SHP77 (cell line): ENCODE measurements around the gene ASB6.
"Not testable (repeated sequence)": the region's sequence is repeated elsewhere in the genome, so short reads cannot be mapped to it uniquely, and the experiment has no call there.

Experiments used
- DNase-seq, 2 experiments: peaks; one replicate each; lab custom pipeline; 2025; lab: John Stamatoyannopoulos, UW

The ASB6 gene

DNA sequence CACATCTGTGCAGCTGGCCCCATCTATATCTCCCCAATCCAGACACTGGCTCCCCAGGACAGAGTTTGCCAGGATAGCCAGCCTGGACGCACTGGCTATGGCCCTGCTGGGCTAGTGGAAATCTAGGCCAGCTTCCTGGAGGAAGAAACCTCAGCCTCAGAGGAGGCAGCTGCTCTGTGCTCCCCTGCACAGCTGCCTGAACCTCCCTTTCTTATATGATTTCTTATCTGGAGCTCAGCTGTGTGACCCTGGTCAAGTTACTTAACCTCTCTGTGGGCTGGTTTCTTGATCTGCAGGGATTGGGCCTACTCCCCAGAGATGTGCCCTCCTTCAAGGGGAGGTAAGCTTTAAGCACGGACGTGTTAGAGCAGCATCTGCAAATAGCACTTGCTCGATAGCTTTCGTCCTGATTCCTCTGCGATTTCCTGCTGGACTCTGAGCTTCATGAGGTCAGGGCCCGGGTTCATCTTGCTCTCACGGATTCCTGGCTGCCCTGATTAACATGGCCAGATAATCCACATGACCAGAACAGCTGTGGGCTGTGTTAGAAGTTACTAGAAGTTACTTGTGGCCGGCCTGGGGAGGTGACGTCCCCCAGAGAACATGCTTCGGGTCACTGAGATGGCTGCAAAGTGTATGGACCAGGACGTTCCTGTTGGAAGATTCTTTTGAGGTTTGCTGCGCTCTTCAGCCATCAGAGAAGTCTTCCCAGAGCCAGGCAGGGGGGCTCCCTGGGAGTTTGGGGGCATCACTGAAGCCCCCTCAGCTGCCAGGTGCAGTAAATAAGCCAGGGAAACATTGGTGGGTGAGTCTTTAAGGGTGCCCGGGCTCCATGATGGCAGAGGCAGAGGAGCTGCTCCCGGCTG is 35.6 kb downstream of the ASB6 start:
- DNase-seq, result no peak

GRCh38 chr9:129604766-129605163 is 37.2 kb downstream of the ASB6 start:
- no peak for DNase-seq

- DNase-seq, result no peak
These were observed 37.7 kb downstream of the ASB6 start for GRCh38 chr9:129604056-129604765.

DNA sequence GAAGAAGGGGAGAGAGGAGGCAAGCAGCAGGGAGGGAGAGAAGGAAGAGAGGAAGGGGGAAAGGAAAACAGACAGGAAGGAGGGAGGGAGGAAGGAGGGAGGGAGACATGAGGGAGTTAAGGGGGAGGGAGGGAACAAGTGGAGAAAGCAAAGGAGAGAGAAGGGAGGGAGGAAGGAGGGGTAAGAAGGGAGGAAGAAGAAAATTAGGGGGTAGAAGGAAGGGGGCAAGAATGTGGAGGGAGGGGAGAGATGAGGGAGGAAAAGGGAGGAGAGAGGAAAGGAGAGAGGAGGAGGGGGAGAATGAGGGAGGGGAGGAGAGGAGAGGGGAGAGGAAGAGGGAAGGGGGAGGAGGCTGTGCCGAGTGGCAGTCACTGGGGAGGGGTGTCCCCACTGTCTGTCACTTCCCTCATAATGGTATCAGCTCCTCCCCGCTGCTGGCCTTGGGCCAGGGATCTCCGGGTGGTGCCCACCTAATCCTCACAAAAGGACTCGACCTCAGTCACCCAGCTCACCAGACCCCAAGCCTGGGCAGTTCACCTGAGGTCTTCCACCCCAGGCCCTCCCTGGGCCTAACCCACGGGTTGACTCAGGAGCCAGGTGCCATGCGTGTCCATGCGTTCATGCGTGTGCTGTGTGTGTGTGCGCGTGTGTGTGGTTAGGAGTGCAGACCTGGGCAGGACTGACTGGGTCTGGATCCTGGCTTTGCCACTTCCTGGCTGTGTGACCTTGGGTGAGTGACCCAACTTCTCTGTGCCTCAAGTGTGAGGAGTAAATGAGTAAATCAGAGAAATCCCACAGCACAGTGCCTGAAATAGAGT is 39.1 kb downstream of the ASB6 start:
- no peak for DNase-seq

DNA sequence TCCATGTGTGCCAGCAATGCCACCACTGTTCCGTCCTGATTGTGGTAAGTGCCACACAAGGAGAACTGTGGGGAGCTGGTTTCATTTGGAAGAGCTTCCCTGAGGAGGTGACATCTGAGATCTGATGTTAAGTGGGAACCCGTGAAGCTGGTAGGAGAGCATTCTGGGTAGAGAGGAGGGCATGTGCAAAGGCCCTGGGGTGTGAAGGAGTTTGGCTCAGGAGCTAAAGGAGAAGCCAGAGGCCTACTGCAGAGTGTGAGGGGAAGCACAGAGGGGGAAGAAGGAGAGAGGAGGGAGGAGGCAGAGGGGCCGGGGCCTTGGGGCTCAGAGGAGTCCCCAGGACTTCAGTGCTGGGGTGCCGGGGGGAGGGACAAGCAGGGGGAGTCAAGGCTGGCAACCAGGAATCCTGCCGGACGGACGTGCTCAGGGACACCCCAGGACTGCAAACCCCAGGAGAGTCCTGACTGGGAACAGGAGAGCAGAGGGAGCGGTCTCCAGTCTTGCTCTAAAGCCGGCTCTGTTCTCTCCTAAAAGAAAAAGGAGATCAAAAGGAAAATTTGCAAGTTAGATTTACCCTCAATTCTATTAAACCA is 40.8 kb downstream of the ASB6 start:
- no peak for DNase-seq

DNA sequence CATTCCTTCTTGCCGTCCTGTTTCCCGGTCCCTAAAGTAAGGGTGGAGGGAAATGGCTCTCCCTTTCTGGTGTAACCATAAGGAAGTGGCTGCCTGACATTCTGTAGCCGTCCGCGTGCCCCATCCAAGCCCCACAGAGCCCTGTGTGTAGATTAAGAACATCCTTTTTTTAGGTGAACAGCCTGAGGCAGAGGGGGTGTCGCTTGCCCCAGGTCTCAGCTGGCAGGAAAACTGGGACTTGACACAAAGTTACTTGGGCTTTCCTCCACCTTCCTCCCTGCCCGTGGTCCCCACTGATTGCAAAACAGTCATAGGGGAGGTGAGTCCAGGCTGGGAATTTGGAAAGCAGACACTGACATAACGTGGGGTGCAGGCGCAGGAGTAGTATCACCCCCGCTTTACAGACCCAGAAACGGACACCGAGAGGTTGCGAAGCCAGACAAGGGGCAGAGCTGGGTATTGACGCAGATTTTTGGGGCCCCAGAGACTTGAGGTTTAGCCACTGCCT is 43.8 kb downstream of the ASB6 start:
- no peak for DNase-seq

DNA sequence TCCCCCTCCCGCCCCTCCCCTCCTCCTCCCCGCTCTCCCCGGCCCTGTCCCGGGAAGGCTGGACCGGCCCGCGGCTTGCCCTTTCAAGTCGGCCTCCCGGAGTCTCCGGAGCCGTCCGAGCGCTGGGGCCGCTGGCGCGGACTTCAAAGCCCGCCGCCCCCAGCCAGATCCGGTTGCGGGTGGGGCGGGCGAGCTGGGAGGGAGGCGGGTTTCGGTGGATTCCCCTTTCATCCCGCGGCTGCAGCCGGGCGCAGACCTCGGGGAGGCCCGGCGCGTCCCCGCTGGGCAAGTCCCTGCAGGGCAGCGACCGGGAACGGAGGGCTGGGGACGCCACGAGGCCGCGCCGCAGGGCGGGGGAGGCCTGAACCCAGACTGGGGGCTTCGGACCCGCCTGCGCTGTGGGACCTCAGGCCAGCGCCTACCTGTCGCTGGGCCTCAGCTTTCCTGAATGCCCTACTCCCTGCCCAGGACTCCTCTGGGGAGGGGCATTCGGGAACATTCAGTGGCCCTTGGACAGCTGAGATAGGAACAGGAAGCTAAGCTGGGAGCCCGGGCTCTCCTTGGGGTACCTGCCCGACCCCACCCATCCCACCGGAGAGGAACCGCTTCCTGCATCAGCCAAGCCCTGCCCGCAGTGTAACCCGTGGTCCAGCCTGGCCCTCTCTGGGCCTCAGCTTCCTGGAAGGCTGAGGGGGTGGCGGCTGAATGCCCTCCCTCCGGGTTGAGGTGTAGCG is 44.4 kb downstream of the ASB6 start:
- no peak for DNase-seq

DNA sequence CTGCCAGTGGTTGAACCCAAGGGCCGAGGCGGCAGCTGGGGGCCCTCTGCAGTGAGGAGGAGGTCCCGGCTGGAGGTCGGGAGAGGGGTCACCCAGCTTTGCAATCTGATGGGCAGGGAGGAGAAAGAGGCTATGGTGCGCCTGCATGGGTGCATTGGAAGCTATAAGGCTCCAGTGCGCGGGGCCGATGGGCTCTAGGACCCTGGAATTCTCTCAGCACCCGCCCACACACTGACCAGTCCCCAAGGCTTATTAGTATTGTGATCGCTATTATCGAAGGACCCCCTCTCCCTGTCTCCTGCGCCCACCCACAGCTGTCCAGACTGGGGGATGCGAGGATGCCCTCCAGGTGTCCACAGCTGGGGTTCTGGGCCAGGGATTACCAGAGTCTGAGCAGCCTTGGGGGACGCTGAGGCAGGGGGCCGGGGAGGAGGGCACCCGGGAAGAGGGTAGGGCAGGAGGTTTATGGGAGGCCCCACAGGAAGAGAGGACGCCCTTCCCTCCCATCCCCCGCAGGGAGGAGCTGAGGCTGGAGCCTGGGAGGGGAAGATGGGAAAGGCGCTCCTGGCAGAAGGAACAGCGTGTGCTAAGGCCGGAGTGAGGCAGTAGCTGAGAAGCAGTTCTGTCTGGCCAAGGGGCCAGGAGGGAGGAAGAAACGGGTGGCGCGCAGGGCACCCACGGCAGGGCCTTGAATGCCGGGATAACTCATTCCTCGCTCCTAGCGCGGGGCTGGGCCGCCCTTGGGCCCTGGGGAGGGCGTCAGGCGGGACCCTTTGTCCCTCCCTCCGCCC is 45.2 kb downstream of the ASB6 start:
- no peak for DNase-seq

GRCh38 chr9:129595903-129596540 is 45.9 kb downstream of the ASB6 start:
- no peak for DNase-seq

DNA sequence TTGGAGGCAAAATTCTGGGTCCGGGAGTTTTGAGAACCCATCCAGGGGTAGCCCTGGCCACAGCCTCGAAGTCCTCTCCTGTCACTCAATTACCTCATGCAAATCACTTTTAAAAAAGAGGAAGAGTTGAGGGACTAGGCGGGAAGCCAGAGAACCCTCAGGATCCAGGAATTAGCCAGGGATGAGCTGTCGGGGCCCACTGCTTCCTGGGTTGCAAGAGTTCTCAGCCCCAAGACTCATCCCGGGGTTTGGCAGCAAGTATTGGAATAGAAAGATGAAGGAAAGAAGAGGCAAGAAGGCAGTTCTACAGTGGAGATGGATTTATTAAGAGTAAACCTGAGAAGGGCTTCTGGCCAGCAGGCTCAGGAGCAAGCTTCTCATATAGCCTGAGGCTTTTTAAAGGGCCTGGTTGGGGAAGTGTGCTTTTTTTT is 46.6 kb downstream of the ASB6 start:
- no peak for DNase-seq

DNA sequence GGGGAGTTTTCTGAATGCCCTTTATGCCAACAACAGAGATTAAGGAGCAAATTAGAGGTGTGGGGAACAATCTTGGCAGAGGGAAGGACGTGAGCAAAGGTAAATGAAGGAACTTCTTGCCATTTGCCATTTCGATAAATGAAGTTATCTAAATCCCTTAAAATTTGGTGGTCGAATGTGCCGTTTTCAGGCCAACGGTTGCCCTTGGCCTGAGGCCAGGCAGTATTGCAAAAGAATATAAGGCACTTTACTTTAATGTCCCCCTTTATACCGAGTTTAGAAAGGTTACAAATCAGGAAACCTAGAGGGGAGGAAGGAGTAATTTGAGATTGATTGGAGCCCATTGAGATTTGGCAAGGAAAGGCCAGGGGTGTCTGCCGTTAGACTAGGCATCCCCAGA is 47.3 kb downstream of the ASB6 start:
- no peak for DNase-seq

DNA sequence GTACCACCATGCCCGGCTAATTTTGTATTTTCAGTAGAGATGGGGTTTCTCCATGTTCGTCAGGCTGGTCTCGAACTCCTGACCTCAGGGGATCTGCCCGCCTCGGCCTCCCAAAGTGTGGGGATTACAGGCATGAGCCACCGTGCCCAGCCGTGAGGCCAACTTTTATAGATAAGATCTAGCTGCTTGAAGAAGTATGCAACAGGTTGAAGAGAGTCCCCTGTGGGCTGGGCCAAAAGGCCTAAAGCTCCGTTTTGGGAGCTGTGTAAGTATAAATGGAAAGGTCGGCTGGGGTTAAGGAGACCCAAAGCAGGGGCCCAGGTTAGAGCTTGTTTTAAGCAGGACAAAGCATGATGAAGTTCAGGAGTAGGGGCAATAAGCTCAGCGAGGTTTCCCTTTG is 49.2 kb downstream of the ASB6 start:
- DNase-seq, result not testable (repeated sequence)

GRCh38 chr9:129591916-129592315 is 50.0 kb downstream of the ASB6 start:
- no peak for DNase-seq

- DNase-seq, result no peak
These were observed 51.5 kb downstream of the ASB6 start for GRCh38 chr9:129590466-129590865.

GRCh38 chr9:129587487-129588262 is 54.3 kb downstream of the ASB6 start:
- no peak for DNase-seq

DNA sequence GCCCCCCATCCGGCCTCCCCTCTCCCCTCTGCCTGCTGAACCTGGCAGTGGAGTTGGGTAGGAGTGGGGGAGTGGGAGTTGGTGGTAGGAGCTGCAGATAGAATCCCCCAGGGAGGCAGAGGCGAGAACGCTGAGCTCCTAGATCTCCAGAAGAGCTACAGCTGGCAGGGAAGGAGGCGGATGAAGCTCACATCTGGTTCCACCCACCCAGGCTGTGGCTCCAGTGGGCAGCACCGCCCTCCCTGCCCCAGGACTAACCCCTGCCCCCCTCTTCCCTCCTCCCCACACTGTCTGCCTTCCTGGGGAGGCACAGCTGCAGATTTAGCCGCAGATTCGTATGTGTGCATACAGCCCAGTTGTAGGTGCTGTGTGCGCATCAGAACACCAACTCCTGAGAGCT is 55.3 kb downstream of the ASB6 start:
- no peak for DNase-seq

DNA sequence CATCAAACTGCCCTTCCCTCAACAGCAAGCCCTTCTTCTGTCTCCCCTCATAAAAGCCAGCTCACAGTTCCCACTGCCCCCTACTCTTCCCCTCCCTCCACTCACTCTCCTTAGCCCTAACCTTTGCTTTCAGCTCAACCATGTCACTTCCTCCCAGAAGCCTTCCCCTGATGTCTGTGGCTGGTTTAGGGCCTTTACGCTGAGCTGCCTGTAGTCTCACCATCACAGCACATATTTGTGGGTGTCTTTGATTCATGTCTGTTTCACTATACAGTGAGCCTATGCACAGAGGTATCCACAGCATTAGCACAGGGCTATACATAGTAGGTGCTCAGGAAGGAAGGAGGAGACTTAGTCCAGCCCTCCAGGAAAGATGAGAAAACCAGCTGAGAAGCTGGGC is 55.7 kb downstream of the ASB6 start:
- DNase-seq, result no peak

- DNase-seq, result no peak
These were observed 56.6 kb downstream of the ASB6 start for GRCh38 chr9:129585352-129585751.
